Epithelial cell of prostate (primary cell): ENCODE results near the gene CCT8L2.
"Not testable (repeated sequence)": the region's sequence is repeated elsewhere in the genome, so short reads cannot be mapped to it uniquely, and the experiment has no call there.

ENCODE experiments used
- DNase-seq: peaks from one replicate; pipeline ENCODE4 v3.0.0-alpha.2; 2011; ENCODE audit warnings: low read depth, low spot score
- H3K27ac ChIP-seq: fragments of 450-650 bp; 2 replicates; pipeline ENCODE4 v1.5.1; 2017; ENCODE audit warnings: mild to moderate bottlenecking

Gene CCT8L2, protein sequence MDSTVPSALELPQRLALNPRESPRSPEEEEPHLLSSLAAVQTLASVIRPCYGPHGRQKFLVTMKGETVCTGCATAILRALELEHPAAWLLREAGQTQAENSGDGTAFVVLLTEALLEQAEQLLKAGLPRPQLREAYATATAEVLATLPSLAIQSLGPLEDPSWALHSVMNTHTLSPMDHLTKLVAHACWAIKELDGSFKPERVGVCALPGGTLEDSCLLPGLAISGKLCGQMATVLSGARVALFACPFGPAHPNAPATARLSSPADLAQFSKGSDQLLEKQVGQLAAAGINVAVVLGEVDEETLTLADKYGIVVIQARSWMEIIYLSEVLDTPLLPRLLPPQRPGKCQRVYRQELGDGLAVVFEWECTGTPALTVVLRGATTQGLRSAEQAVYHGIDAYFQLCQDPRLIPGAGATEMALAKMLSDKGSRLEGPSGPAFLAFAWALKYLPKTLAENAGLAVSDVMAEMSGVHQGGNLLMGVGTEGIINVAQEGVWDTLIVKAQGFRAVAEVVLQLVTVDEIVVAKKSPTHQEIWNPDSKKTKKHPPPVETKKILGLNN

DNA sequence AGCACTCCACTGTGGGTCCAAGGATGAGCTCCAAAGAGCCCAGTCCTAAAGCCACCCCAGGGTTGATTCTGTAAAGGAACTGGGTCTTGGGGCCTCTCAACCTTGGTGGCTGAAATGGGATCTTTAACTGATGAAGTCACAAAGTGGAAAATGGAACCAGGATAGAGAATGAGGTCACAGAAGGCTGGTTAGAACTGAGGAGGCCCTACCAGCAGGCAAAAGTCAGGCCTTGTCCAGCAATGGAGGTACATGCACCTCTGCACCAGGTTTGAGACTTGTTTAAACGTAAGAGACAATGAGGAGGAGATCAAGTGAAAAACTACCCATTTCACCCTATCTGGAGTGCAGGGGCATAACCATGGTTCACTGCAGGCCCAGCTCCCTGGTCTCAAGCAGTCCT, at the start of gene CCT8L2:
CCT8L2 (minus strand) TSS at position 101 of the 400 bp plus-strand sequence. CDS start 260 bp downstream, outside the sequence.
- not testable (repeated sequence) for DNase-seq, H3K27ac ChIP-seq

DNA sequence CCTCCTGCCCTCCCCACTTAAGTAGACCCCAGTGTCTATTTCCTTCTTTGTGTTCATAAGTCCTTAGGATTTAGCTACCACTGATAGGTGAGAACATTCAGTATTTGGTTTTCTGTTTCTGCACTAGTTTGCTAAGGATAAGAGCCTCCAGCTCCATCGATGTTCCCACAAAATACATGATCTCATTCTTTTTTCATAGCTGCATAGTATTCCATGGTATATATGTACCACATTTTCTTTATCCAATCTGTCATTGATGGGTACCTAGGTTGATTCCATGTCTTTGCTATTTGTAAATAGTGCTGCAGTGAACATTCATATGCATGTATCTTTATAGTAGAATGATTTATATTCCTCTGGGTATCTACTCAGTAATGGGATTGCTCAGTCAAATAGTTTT, 42.8 kb upstream of the CCT8L2 start:
- DNase-seq, H3K27ac ChIP-seq: not testable (repeated sequence)

DNA sequence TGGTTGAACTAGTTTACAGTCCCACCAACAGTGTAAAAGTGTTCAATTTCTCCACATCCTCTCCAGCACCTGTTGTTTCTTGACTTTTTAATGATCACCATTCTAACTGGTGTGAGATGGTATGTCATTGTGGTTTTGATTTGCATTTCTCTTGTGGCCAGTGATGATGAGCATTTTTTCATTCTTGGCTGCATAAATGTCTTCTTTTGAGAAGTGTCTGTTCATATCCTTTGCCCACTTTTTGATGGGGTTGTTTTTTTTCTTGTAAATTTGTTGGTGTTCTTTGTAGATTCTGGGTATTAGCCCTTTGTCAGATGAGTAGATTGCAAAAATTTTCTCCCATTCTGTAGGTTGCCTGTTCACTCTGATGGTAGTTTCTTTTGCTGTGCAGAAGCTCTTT, 41.5 kb upstream of the CCT8L2 start:
- DNase-seq, H3K27ac ChIP-seq: not testable (repeated sequence)

DNA sequence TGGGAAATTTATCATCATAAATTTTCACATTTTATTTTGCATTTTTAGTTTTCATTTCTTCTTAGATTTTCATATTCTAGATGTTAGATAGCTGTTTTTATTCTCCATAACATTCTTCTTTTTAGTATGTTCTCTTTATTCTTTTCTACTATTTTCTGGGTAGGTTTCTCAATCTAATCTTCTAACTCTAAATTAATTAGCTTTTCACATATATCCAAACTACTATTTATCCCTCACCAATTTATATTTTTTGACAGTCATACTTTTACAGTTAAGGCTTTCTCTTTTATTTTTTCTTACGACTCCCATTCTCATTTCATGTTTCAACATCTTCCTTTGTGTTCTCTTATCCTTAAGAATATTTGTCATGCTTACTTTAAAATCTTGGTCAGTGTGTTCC, 35.9 kb upstream of the CCT8L2 start:
- not testable (repeated sequence) for DNase-seq, H3K27ac ChIP-seq

DNA sequence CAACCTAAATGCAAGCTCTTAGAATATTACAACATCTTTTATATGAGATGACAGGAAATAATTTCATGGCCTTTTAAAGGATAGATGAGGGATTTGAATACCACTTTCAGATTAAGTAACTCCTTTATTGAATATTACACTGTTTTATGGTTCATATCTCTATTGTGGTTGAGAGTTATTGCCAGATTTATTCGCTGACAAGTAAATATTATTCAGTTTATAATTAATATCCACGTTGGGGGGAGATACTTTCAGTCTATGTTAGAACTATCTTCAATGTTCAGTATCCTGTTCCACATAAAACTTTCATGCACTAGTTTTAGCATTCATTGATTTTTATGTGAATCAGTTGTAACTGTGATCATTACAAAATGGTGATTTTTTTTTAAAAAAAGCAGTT, 32.4 kb upstream of the CCT8L2 start:
- DNase-seq, result not testable (repeated sequence)

DNA sequence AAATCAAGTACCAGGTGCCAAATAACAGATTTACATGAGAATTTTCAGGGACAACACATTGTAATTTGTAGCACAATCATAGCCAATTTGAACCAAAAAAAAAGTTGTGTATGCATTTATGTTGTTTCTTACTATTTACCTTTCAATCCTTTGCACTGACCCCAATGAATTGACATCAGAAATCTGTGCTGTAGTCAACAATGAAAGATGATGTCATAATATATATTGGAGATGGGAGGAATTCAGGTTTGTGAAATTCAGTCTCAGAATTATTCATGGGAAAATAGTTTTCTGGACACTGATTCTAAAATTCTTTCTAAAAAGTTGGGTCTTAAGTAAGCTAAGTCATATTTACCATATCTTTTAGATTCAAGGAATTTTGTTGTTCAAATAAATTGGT, 31.0 kb upstream of the CCT8L2 start:
- H3K27ac ChIP-seq, DNase-seq: not testable (repeated sequence)

More for the DNA sequence above, 32.4 kb upstream of the CCT8L2 start:
- H3K27ac ChIP-seq, result not testable (repeated sequence)

DNA sequence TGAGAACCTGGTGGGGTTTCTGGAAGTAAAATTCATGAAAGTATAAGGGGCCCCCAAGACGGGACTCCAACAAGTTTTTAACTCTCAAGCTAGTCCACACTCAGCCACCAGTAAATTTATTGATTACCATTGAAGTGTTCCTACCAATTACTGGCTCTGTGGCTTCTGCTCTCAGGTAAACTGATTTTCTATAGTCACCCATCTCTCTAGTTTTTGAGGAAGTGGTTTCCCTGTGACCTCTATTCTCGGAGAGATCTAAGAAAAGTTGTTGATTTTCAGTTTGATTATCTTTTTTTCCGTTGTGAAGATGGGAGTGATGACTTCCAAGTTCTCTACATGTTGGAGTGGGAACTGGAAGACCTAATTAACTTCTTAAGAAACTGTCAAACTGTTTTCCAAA, 24.9 kb upstream of the CCT8L2 start:
- not testable (repeated sequence) for H3K27ac ChIP-seq

DNA sequence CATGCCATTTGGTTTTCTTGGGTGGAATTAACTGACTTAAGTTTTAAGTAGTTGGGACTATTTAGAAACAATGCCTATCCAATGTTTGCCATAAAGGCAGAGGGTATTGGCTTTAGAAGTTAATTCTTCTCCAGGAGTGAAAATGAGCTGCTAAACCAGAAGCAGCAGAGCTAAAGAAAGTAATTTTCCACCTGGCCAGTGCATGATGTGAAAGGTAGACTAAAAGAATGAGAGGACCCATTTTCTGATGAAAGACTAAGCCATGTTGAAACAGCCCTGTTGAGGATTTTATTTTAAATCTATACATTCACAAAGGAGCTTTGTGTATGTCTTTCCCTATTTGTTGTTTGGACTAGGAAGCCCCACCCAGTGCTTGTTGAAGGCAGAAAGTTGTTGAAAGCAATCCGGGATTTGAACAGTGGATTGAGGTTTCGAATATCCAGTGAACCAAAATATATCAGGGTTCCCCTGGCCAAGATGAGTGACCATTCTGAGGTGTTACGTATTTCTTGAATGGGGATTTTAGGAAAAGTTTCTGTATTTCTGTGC, 23.9 kb upstream of the CCT8L2 start:
- DNase-seq, H3K27ac ChIP-seq: not testable (repeated sequence)

More for the DNA sequence above, 24.9 kb upstream of the CCT8L2 start:
- not testable (repeated sequence) for DNase-seq

DNA sequence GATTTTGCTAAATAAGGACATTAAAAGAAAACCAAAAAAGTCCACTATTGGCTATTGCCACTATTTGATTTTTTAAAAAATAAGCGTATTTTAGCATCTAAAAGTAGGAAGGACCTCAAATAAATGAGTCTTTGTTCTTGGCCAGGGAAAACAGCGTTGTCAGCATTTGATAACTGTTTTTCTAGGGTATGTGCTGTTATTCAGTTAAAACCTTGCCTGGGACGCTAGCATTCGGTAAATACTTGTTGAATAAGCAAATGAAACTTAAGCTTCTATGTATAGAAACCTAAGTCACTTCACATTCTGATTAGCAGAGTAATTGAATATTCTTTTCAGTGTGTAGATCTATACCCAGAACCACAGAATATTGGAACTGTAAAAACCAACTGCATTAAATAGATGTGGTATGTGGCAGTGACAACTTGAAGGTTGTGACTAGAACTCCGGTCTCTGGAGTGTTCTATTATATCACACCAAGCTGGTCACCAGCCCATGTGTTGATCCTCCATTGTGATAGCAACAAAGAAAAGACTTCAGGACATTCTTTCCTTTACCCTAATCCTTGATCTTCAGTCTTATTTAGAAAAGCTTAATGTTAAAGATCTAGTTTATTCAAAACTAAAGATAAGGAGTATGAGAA, 23.1 kb upstream of the CCT8L2 start:
- DNase-seq, H3K27ac ChIP-seq: not testable (repeated sequence)

DNA sequence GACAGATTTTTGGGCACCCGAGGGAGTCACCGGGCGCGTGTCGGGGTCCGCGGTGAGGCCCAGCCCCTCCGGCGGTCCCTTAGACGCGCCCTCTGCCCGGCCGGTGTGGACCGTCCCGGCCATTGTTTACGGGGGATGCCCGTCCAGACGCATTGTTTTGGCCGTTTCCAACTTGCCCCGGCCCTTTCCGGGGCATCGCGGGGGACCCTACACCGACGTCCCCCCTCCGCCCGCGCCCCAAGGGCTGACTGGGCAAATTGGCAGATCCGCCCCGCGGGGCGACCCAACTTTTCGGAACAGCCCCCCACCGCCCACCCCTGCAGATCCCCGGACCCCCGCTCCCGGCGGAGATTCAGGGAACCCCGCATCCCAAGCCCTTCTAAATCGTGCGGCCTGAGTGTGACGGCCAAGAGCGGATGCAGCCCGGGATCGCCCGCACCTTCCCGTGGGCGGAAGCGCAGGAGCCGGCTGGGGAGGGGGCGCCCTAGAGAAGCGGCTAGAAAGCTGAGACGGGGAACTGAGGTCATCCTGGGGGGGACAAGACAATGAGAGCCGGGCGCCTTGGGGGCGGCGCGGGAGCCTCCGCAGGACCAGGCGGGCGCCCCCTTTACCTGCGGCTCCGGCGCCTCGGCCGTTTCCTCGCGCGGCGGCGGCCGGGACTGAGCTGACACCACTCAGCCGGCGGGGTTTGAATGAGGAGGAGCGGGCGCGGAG, 17.1 kb upstream of the CCT8L2 start:
- no peak for DNase-seq
- H3K27ac ChIP-seq, result no peak overlapping the region

DNA sequence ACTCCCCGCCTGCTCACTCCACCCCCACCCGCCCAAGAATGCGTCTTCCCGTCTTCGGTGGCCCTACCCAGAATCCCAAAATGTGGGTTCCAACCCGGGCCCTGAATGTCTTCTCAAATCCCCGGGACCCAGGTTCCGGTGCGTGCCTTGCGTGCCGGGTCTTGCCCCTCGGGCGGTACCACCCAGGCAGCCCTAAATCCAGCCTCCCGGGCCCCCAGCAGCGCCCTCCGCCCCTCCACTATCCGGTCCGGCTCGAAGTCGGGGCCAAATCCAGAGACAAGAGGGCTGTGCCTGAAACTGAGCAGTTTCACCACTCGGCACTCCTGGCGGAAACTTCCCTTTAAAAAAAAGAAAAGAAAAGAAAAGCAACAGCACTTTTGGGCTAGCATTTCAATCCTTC, 16.3 kb upstream of the CCT8L2 start:
- no peak for DNase-seq
- H3K27ac ChIP-seq, result no peak overlapping the region

DNA sequence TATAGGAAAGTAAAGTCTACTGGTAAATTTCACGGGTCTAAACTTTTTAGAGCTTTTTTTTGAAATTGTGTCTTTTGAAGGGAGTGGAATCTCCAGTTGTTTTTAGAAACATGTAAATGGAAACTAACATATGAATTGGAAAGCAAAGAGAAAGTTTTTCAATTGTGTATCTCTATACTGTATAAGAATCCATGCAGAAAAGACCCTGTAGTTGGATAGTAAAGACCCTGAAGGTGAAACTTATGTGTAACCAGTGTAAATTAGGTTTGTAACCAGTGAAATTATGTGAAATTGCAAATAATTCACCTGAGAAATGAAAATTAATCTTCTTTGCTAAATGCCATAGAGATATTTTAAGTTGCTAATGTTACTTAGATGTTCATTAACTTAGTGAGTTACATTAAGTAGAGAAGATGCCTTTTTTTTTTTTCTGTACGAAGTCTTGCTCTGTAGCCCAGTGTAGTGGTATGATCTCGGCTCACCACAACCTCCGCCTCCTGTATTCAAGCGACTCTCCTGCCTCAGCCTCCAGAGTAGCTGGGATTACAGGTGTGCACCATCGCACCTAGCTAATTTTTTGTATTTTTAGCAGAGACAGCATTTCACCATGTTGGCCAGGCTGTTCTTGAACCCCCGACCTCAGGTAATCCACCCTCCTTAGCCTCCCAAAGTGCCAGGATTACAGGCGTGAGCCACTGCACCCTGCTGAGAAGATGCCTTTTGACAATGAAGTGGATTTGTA, 11.8 kb upstream of the CCT8L2 start:
- DNase-seq, result not testable (repeated sequence)

DNA sequence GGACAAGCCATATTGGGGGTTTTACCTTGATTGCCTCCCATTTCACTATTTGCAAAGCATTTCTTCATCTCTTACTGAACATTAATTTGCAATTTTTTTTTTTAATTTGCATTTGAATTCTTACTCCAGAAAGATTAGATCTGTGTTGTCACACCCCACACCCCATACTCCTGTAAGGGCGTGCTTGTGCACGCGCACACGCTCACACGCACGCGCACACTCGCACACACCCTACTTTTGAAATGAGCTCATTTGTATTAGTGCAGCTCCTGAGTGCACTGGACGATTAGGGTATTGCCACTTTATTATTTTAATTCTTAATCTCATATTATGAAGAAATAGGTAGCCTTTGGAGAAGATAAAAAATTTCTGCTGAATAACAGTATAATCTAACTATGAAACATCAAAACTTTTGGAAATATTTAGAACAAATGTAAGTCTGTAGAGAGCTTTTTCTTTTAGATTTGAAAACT, 11.2 kb upstream of the CCT8L2 start:
- DNase-seq, H3K27ac ChIP-seq: not testable (repeated sequence)

More for the DNA sequence above, 11.8 kb upstream of the CCT8L2 start:
- not testable (repeated sequence) for H3K27ac ChIP-seq

DNA sequence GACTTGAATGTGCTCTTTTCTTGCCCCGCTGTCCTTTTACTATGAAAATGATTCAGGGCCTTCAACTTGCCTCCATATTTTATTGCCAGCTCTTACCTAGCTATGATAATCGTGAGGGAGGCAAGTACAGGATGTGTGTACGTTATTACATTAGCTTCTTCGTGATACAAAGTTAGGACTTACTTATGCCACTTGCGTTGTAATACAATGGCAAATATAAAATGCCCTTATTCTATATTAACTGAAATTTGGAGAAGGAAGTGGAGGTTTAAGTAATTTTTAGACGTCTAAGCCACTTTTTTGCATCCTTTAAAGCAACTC, 10.8 kb upstream of the CCT8L2 start:
- peak overlapping the region; percentile 30 for H3K27ac ChIP-seq
- DNase-seq, result no peak

DNA sequence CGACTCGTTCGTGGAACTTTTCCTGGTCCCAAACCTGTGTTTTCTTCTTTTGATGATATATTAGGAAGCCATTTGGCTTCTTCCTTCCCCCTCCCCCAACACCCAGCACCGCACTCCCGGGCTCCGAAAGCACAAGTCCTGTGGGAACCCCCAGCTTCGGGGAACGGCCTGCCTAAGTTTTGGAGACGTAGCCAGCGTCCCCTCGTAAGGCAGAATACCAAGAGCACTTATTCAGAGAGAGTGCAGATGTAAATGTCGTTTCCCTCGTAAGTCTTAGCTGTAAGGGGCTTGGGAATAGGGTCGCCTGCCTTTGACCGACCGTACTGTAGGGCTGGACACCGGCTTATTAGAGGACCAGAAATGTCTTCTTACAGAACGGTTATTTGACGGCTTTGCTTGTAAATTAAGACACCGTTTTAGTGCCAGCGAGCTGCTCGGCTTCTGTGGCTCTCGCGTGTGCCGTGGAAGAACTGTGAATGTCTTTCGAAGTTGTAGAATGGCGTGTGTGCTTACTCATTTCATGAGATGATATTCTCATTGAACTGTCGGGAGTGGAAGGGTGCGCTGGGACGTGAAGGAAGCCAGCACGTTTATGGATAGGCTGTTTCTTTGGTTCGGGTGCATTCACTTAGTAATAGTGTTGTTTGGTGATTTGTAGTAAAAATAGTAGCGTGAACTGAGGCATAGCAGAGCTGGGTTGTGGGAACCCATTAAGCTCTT, 10.3 kb upstream of the CCT8L2 start:
- not testable (repeated sequence) for DNase-seq
- peak overlapping the region; percentile 30 for H3K27ac ChIP-seq

DNA sequence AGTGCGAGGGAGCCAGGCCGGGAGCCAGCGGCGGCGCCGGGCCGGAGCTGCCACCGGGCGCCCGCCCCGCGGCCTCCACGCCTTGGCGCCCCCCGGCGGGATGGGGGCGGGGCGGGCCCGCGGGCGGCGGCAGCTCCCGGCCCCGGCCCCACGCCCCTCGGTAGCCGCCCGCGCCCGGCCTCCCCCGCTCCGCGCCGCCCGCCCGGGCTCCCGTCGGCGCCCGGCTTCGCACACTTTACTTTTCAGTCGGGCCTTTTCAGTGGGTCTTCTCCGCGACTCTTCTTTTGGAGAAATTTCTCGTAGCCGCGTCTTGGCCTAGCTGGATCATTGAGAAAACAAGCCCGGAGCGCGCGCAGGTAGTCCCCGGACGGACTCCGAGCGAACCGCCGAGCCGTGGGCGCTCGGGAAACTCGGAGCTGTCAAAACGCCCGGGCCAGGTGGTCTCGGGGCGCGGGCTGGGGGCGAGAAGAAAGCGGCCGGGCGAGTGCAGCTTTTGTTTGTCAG, 9.7 kb upstream of the CCT8L2 start:
- peak overlapping the region; percentile 30 for H3K27ac ChIP-seq
- not testable (repeated sequence) for DNase-seq

DNA sequence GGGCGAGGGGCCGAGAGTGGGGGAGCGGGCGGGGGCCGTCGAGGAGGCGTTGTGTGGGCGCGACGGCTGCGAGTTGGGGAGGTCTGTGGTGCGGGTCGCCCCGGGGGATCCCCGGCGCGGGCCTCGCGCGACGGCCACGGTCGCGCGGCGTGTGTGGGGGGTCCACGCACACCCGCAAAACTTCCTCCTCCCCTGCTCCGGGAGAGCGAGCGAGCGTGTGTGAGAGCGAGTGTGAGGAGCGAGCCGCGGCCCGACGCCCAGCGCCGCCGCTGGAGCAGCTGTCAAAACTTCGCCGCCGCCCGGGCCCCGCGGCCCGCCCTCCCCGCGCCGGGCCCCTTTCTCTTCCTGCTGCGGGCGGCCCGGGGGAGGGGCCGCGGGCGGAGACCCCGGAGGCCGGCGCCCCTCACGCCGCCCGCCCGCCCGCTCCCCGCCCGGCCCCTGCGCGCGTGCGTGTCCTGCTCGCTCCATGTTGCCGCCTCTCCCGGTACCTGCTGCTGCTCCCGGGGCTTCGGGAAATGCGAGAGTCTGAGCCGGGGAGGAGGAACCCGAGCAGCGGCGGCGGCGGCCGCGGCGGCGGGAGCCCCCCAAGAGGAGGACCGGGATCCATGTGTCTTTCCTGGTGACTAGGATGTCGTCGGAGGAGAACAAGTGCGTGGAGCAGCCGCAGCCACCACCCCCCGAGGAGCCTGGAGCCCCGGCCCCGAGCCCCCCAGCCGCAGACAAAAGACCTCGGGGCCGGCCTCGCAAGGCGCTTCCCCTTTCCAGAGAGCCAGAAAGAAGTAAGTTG, 9.0 kb upstream of the CCT8L2 start:
- H3K27ac ChIP-seq, result peak overlapping the region; percentile 30
- no peak for DNase-seq
